GM23338 (cell line): ENCODE measurements around the gene NIT1. TPM values are rescaled to one million over a fixed set of nuclear protein-coding genes. Genes with fewer than 3 reads are reported as not detected.

Experiments used
- ATAC-seq: fragments of 200-7000 bp; cut with Tn5 transposase; 3 replicates; pipeline ENCODE4 v1.9.1; 2020
- DNase-seq: peaks from one replicate; pipeline ENCODE4 v3.0.0-alpha.2; 2015; ENCODE audit warnings: low spot score
- H2AFZ ChIP-seq: fragments of 200-600 bp; sonication (generic); 2 replicates; pipeline ENCODE4 v1.8.0; 2016; ENCODE audit warnings: antibody characterized with exemption, mild to moderate bottlenecking, moderate library complexity
- H3F3A ChIP-seq: fragments of 200-600 bp; sonication (generic); replicated peaks from 2 replicates; pipeline ENCODE4 v1.8.0; 2017; ENCODE audit warnings: antibody characterized with exemption, mixed run types, low read depth
- H3K27ac ChIP-seq: fragments of 200-600 bp; sonication (generic); 2 replicates; pipeline ENCODE4 v1.6.1; 2016; ENCODE audit warnings: low read depth
- H3K27me3 ChIP-seq: fragments of 200-600 bp; sonication (generic); 2 replicates; pipeline ENCODE4 v1.8.0; 2016; ENCODE audit warnings: mild to moderate bottlenecking, mixed run types, moderate library complexity; ENCODE audit not compliant: insufficient read depth
- H3K36me3 ChIP-seq: fragments of 200-600 bp; sonication (generic); 2 replicates; pipeline ENCODE4 v1.8.0; 2016; ENCODE audit warnings: mild to moderate bottlenecking; ENCODE audit not compliant: insufficient read depth
- H3K4me1 ChIP-seq: fragments of 200-600 bp; sonication (generic); 2 replicates; pipeline ENCODE4 v1.8.0; 2016; ENCODE audit warnings: mild to moderate bottlenecking, moderate library complexity; ENCODE audit not compliant: insufficient read depth
- H3K4me2 ChIP-seq: fragments of 200-600 bp; sonication (generic); 2 replicates; pipeline ENCODE4 v1.7.1; 2017; ENCODE audit warnings: mixed run types
- H3K4me3 ChIP-seq: fragments of 200-600 bp; sonication (generic); 2 replicates; pipeline ENCODE4 v1.6.1; 2016; ENCODE audit warnings: mixed run types
- H3K79me2 ChIP-seq: fragments of 200-600 bp; sonication (generic); replicated peaks from 2 replicates; pipeline ENCODE4 v1.8.0; 2017; ENCODE audit warnings: mild to moderate bottlenecking; ENCODE audit not compliant: insufficient read depth
- H3K9me2 ChIP-seq: fragments of 200-600 bp; sonication (generic); 2 replicates; pipeline ENCODE4 v1.8.0; 2017; ENCODE audit not compliant: insufficient read depth
- H4K20me1 ChIP-seq: fragments of 200-600 bp; sonication (generic); replicated peaks from 2 replicates; pipeline ENCODE4 v1.8.0; 2017; ENCODE audit warnings: mild to moderate bottlenecking; ENCODE audit not compliant: insufficient read depth
- H3K27ac Mint-ChIP-seq: 2 replicates; pipeline ENCODE4 v1.8.0; 2020; ENCODE audit warnings: inconsistent platforms, mild to moderate bottlenecking, moderate library complexity, mixed read lengths
- H3K27me3 Mint-ChIP-seq: 3 replicates; pipeline ENCODE4 v1.8.0; 2022; ENCODE audit warnings: low read depth, mild to moderate bottlenecking, moderate library complexity, mixed read lengths, inconsistent platforms; ENCODE audit not compliant: insufficient read depth, poor library complexity
- H3K36me3 Mint-ChIP-seq: 3 replicates; pipeline ENCODE4 v1.8.0; 2021; ENCODE audit warnings: low read depth, mild to moderate bottlenecking, inconsistent platforms, moderate library complexity, mixed read lengths
- H3K4me1 Mint-ChIP-seq: 3 replicates; pipeline ENCODE4 v1.8.0; 2020; ENCODE audit warnings: mild to moderate bottlenecking, inconsistent platforms, mixed read lengths
- H3K4me3 Mint-ChIP-seq: 3 replicates; pipeline ENCODE4 v1.8.0; 2021; ENCODE audit warnings: moderate library complexity, mild to moderate bottlenecking, inconsistent platforms, mixed read lengths
- H3K9me3 Mint-ChIP-seq: 3 replicates; pipeline ENCODE4 v1.8.0; 2020; ENCODE audit warnings: moderate library complexity, mild to moderate bottlenecking, inconsistent platforms, mixed read lengths
- CREB1 ChIP-seq: fragments of 250-450 bp; sonication (Bioruptor Pico); IDR thresholded peaks from 2 replicates; pipeline ENCODE4 v1.5.0; 2020; ENCODE audit warnings: low read depth, mild to moderate bottlenecking, moderate library complexity
- EZH2 ChIP-seq: fragments of 200-600 bp; sonication (generic); IDR thresholded peaks from one replicate; pipeline ENCODE4 v1.8.0; 2017; ENCODE audit warnings: antibody characterized with exemption, mild to moderate bottlenecking, low read depth; ENCODE audit not compliant: unreplicated experiment
- EZH2phosphoT487 ChIP-seq: fragments of 200-600 bp; sonication (generic); IDR thresholded peaks from one replicate; pipeline ENCODE4 v1.8.1; 2018; ENCODE audit warnings: antibody characterized with exemption; ENCODE audit not compliant: unreplicated experiment
- JUNB ChIP-seq: IDR thresholded peaks from one replicate; pipeline ENCODE4 v1.6.1; 2016; ENCODE audit warnings: antibody characterized with exemption; ENCODE audit not compliant: unreplicated experiment
- NANOG ChIP-seq: IDR thresholded peaks from 2 replicates; pipeline ENCODE4 v1.6.1; 2016; ENCODE audit warnings: antibody characterized with exemption, borderline replicate concordance
- POLR2AphosphoS5 ChIP-seq: IDR thresholded peaks from 2 replicates; pipeline ENCODE4 v1.6.1; 2016; ENCODE audit warnings: antibody characterized with exemption, low read depth
- STAT1 ChIP-seq: IDR thresholded peaks from one replicate; pipeline ENCODE4 v1.6.1; 2016; ENCODE audit warnings: antibody characterized with exemption; ENCODE audit not compliant: unreplicated experiment
- ZNF114 ChIP-seq: fragments of 250-450 bp; sonication (Bioruptor Pico); IDR thresholded peaks from 2 replicates; pipeline ENCODE4 v1.5.0; 2020; ENCODE audit warnings: mild to moderate bottlenecking, moderate library complexity
- ZNF331 ChIP-seq: fragments of 250-450 bp; sonication (Bioruptor Pico); IDR thresholded peaks from 2 replicates; pipeline ENCODE4 v1.5.0; 2020; ENCODE audit warnings: low read depth, mild to moderate bottlenecking, moderate library complexity
- polyA plus RNA-seq: library from polyadenylated mRNA; unstranded; fragments of >200 nt; fragmentation: Nextera tagmentation; extraction: Ambion mirVana; gene quantifications from 2 replicates; pipeline ENCODE4 v1.2.1, GENCODE V29; 2016
- total RNA-seq: library from RNA; depleted of rRNA; stranded (reverse); fragments of >200 nt; shearing (Covaris generic); gene quantifications from 2 replicates; pipeline ENCODE4 v1.2.3, GENCODE V29; 2014
- TF ChIP-seq, protein P1 (sequence below): IDR thresholded peaks from 2 replicates; pipeline ENCODE4 v1.6.1; 2016; ENCODE audit warnings: antibody characterized with exemption
- TF ChIP-seq, protein P2 (sequence below): fragments of 250-450 bp; sonication (Bioruptor Pico); IDR thresholded peaks from 2 replicates; pipeline ENCODE4 v1.5.0; 2020; ENCODE audit warnings: mild to moderate bottlenecking, moderate library complexity
- TF ChIP-seq, protein P3 (sequence below), 2 experiments: fragments of 200-600 bp in 1 of 2; sonication (generic) in 1 of 2; conservative IDR thresholded peaks; 2 replicates each; pipeline versions ENCODE4 v1.5.1 to v1.6.1; 2016 to 2017; ENCODE audit warnings: antibody characterized with exemption in 2 of 2, low read depth in 2 of 2, mild to moderate bottlenecking in 2 of 2, moderate library complexity in 1 of 2
- TF ChIP-seq, protein P4 (sequence below): IDR thresholded peaks from one replicate; pipeline ENCODE4 v1.6.1; 2018; ENCODE audit warnings: antibody characterized with exemption; ENCODE audit not compliant: unreplicated experiment

NIT1 gene
- total and polyA plus RNA-seq, 2 experiments from 2014 or later = 35.9 to 43.0 TPM

DNA sequence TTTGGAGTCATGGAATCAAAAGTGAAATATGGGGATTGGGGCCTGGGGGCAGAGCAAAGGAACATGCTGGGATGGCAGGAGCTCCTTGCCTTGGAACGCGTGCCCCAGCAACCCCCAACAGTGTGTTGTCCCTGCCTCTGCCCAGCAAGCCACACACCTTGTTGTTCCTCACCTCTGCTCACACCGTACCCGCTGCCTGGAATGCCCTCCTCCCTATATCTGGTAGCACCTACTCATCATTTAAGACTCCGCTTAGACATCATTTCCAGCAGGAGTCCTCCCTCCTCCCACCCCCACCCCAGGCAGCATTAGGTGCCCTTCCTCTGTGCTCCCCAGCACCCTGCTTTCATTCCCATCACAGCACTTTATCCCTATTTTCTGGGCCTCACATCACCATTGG is 36.4 kb upstream of the NIT1 start:
- Histone ChIP-seq H3K27me3 (no peaks in the 10 kb centered on the region), H3F3A (peaks cover 5% of the 10 kb centered on the region; the same call in 1 of the 2 replicates), H3K36me3 (no peaks in the 10 kb centered on the region), H3K9me2 (no peaks in the 10 kb centered on the region; the same call in 1 of the 2 replicates), H3K4me1 (peaks cover 11% of the 10 kb centered on the region), H3K4me3 (no peak overlapping the region), H4K20me1 (no peaks in the 10 kb centered on the region), H3K4me2 (no peak overlapping the region), H3K27ac (no peak overlapping the region), H3K79me2 (no peaks in the 10 kb centered on the region), H2AFZ (no peak overlapping the region)
- DNase-seq = no peak
- Mint-ChIP-seq H3K27ac (no peak overlapping the region), H3K27me3 (peaks cover 18% of the 10 kb centered on the region), H3K36me3 (no peaks in the 10 kb centered on the region; the same call in 2 of the 3 replicates), H3K4me3 (no peak overlapping the region; the same call in 2 of the 3 replicates), H3K4me1 (peaks cover 19% of the 10 kb centered on the region), H3K9me3 (no peaks in the 10 kb centered on the region; the same call in 2 of the 3 replicates)
- no peak for ATAC-seq
- TF ChIP-seq EZH2 (no peak), EZH2phosphoT487 (no peak), STAT1 (no peak), CREB1 (CRISPR knock-in tag) (no peak), ZNF114 (CRISPR knock-in tag) (no peak), ZNF331 (CRISPR knock-in tag) (no peak), NANOG (no peak), POLR2AphosphoS5 (no peak), JUNB (no peak)
- TF ChIP-seq, protein P1, sequence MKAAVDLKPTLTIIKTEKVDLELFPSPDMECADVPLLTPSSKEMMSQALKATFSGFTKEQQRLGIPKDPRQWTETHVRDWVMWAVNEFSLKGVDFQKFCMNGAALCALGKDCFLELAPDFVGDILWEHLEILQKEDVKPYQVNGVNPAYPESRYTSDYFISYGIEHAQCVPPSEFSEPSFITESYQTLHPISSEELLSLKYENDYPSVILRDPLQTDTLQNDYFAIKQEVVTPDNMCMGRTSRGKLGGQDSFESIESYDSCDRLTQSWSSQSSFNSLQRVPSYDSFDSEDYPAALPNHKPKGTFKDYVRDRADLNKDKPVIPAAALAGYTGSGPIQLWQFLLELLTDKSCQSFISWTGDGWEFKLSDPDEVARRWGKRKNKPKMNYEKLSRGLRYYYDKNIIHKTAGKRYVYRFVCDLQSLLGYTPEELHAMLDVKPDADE = no peak
- TF ChIP-seq, protein P2, sequence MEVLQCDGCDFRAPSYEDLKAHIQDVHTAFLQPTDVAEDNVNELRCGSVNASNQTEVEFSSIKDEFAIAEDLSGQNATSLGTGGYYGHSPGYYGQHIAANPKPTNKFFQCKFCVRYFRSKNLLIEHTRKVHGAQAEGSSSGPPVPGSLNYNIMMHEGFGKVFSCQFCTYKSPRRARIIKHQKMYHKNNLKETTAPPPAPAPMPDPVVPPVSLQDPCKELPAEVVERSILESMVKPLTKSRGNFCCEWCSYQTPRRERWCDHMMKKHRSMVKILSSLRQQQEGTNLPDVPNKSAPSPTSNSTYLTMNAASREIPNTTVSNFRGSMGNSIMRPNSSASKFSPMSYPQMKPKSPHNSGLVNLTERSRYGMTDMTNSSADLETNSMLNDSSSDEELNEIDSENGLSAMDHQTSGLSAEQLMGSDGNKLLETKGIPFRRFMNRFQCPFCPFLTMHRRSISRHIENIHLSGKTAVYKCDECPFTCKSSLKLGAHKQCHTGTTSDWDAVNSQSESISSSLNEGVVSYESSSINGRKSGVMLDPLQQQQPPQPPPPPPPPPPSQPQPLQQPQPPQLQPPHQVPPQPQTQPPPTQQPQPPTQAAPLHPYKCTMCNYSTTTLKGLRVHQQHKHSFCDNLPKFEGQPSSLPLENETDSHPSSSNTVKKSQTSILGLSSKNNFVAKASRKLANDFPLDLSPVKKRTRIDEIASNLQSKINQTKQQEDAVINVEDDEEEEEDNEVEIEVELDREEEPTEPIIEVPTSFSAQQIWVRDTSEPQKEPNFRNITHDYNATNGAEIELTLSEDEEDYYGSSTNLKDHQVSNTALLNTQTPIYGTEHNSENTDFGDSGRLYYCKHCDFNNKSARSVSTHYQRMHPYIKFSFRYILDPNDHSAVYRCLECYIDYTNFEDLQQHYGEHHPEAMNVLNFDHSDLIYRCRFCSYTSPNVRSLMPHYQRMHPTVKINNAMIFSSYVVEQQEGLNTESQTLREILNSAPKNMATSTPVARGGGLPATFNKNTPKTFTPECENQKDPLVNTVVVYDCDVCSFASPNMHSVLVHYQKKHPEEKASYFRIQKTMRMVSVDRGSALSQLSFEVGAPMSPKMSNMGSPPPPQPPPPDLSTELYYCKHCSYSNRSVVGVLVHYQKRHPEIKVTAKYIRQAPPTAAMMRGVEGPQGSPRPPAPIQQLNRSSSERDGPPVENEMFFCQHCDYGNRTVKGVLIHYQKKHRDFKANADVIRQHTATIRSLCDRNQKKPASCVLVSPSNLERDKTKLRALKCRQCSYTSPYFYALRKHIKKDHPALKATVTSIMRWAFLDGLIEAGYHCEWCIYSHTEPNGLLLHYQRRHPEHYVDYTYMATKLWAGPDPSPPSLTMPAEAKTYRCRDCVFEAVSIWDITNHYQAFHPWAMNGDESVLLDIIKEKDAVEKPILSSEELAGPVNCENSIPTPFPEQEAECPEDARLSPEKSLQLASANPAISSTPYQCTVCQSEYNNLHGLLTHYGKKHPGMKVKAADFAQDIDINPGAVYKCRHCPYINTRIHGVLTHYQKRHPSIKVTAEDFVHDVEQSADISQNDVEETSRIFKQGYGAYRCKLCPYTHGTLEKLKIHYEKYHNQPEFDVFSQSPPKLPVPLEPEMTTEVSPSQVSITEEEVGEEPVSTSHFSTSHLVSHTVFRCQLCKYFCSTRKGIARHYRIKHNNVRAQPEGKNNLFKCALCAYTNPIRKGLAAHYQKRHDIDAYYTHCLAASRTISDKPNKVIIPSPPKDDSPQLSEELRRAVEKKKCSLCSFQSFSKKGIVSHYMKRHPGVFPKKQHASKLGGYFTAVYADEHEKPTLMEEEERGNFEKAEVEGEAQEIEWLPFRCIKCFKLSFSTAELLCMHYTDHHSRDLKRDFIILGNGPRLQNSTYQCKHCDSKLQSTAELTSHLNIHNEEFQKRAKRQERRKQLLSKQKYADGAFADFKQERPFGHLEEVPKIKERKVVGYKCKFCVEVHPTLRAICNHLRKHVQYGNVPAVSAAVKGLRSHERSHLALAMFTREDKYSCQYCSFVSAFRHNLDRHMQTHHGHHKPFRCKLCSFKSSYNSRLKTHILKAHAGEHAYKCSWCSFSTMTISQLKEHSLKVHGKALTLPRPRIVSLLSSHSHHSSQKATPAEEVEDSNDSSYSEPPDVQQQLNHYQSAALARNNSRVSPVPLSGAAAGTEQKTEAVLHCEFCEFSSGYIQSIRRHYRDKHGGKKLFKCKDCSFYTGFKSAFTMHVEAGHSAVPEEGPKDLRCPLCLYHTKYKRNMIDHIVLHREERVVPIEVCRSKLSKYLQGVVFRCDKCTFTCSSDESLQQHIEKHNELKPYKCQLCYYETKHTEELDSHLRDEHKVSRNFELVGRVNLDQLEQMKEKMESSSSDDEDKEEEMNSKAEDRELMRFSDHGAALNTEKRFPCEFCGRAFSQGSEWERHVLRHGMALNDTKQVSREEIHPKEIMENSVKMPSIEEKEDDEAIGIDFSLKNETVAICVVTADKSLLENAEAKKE (CRISPR knock-in tag) = no peak
- TF ChIP-seq, protein P3, sequence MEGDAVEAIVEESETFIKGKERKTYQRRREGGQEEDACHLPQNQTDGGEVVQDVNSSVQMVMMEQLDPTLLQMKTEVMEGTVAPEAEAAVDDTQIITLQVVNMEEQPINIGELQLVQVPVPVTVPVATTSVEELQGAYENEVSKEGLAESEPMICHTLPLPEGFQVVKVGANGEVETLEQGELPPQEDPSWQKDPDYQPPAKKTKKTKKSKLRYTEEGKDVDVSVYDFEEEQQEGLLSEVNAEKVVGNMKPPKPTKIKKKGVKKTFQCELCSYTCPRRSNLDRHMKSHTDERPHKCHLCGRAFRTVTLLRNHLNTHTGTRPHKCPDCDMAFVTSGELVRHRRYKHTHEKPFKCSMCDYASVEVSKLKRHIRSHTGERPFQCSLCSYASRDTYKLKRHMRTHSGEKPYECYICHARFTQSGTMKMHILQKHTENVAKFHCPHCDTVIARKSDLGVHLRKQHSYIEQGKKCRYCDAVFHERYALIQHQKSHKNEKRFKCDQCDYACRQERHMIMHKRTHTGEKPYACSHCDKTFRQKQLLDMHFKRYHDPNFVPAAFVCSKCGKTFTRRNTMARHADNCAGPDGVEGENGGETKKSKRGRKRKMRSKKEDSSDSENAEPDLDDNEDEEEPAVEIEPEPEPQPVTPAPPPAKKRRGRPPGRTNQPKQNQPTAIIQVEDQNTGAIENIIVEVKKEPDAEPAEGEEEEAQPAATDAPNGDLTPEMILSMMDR (conservative IDR thresholded peaks at IDR 0.05; ENCODE audit: low read depth in 2 of 2) = no peak
- TF ChIP-seq, protein P4, sequence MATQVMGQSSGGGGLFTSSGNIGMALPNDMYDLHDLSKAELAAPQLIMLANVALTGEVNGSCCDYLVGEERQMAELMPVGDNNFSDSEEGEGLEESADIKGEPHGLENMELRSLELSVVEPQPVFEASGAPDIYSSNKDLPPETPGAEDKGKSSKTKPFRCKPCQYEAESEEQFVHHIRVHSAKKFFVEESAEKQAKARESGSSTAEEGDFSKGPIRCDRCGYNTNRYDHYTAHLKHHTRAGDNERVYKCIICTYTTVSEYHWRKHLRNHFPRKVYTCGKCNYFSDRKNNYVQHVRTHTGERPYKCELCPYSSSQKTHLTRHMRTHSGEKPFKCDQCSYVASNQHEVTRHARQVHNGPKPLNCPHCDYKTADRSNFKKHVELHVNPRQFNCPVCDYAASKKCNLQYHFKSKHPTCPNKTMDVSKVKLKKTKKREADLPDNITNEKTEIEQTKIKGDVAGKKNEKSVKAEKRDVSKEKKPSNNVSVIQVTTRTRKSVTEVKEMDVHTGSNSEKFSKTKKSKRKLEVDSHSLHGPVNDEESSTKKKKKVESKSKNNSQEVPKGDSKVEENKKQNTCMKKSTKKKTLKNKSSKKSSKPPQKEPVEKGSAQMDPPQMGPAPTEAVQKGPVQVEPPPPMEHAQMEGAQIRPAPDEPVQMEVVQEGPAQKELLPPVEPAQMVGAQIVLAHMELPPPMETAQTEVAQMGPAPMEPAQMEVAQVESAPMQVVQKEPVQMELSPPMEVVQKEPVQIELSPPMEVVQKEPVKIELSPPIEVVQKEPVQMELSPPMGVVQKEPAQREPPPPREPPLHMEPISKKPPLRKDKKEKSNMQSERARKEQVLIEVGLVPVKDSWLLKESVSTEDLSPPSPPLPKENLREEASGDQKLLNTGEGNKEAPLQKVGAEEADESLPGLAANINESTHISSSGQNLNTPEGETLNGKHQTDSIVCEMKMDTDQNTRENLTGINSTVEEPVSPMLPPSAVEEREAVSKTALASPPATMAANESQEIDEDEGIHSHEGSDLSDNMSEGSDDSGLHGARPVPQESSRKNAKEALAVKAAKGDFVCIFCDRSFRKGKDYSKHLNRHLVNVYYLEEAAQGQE = no peak
